ENCODE results near the gene NGFR.
"Not testable (repeated sequence)": the region's sequence is repeated elsewhere in the genome, so short reads cannot be mapped to it uniquely, and the experiment has no call there.

NGFR gene

GRCh38 chr17:49545007-49545660 lies 50.0 kb downstream of the NGFR start:
- no peak for DNase-seq (ENCODE audit: insufficient read length, low spot score)
- FAIRE-seq, result no peak

- FAIRE-seq (no peak), DNase-seq (ENCODE audit: insufficient read length, low spot score) (no peak)
Observed at GRCh38 chr17:49545806-49546545, 50.9 kb downstream of the NGFR start.

- FAIRE-seq (no peak), DNase-seq (ENCODE audit: insufficient read length, low spot score) (no peak)
Observed at GRCh38 chr17:49546546-49547535, 51.7 kb downstream of the NGFR start.

GRCh38 chr17:49547566-49547965 lies 52.5 kb downstream of the NGFR start:
- FAIRE-seq (no peak), DNase-seq (ENCODE audit: insufficient read length, low spot score) (no peak)

- DNase-seq (ENCODE audit: insufficient read length, low spot score), result no peak
- FAIRE-seq, result no peak
Observed at GRCh38 chr17:49548051-49548505, 53.0 kb downstream of the NGFR start.

- FAIRE-seq (no peak), DNase-seq (ENCODE audit: insufficient read length, low spot score) (no peak)
Observed at GRCh38 chr17:49548506-49549310, 53.6 kb downstream of the NGFR start.

GRCh38 chr17:49549311-49549605 lies 54.2 kb downstream of the NGFR start:
- FAIRE-seq, result no peak
- no peak for DNase-seq (ENCODE audit: insufficient read length, low spot score)

GRCh38 chr17:49549691-49550678 lies 54.9 kb downstream of the NGFR start:
- FAIRE-seq, result no peak
- no peak for DNase-seq (ENCODE audit: insufficient read length, low spot score)

- FAIRE-seq; DNase-seq (ENCODE audit: insufficient read length, low spot score): not testable (repeated sequence)
Observed at GRCh38 chr17:49550764-49551163, 55.7 kb downstream of the NGFR start.

- FAIRE-seq (no peak), DNase-seq (ENCODE audit: insufficient read length, low spot score) (no peak)
Observed at GRCh38 chr17:49551221-49552069, 56.4 kb downstream of the NGFR start.

- DNase-seq (ENCODE audit: insufficient read length, low spot score) (no peak), FAIRE-seq (no peak)
Observed at GRCh38 chr17:49552070-49552751, 57.1 kb downstream of the NGFR start.

- no peak for DNase-seq (ENCODE audit: insufficient read length, low spot score)
- FAIRE-seq, result no peak
Observed at GRCh38 chr17:49553676-49554335, 58.7 kb downstream of the NGFR start.

- DNase-seq (ENCODE audit: insufficient read length, low spot score) (no peak), FAIRE-seq (no peak)
Observed at GRCh38 chr17:49554694-49555494, 59.8 kb downstream of the NGFR start.

GRCh38 chr17:49555495-49556222 lies 60.6 kb downstream of the NGFR start:
- FAIRE-seq, result no peak
- DNase-seq (ENCODE audit: insufficient read length, low spot score), result no peak

GRCh38 chr17:49556223-49556943 lies 61.3 kb downstream of the NGFR start:
- no peak for FAIRE-seq
- DNase-seq (ENCODE audit: insufficient read length, low spot score), result peak; percentile 89

All from GM19239 (cell line).